Neutrophil (primary cell): ENCODE data around the gene MAGT1.
"Not testable (repeated sequence)": the region's sequence is repeated elsewhere in the genome, so short reads cannot be mapped to it uniquely, and the experiment has no call there.

Source experiments
- H3K27ac ChIP-seq: fragments of 200-600 bp; sonication (generic); 2 replicates; pipeline ENCODE4 v1.5.1; 2016; ENCODE audit warnings: mild to moderate bottlenecking, moderate library complexity
- H3K27me3 ChIP-seq: fragments of 200-600 bp; sonication (generic); 2 replicates; pipeline ENCODE4 v1.6.0; 2016; ENCODE audit warnings: mild to moderate bottlenecking
- H3K36me3 ChIP-seq: fragments of 200-600 bp; sonication (generic); 2 replicates; pipeline ENCODE4 v1.5.1; 2017
- H3K4me1 ChIP-seq, 2 experiments: fragments of 200-600 bp in 1 of 2; sonication (generic) in 1 of 2; 1 replicate in 1 of 2; 2 replicates in 1 of 2; pipeline versions ENCODE4 v1.5.1 to v1.6.1; 2013 to 2016; ENCODE audit warnings: low read depth in 1 of 2, low read length in 1 of 2, mild to moderate bottlenecking in 1 of 2, moderate library complexity in 1 of 2; ENCODE audit not compliant: control insufficient read depth in 1 of 2, insufficient read depth in 1 of 2
- H3K4me3 ChIP-seq, 2 experiments: fragments of 200-600 bp in 1 of 2; sonication (generic) in 1 of 2; 1 replicate in 1 of 2; 2 replicates in 1 of 2; pipeline ENCODE4 v1.5.1; 2013 to 2016; ENCODE audit warnings: low read depth in 1 of 2, low read length in 1 of 2, mild to moderate bottlenecking in 1 of 2, moderate library complexity in 1 of 2
- H3K9me3 ChIP-seq: fragments of 200-600 bp; sonication (generic); 2 replicates; pipeline ENCODE4 v1.5.1; 2016
- TF ChIP-seq, protein P1 (sequence below): fragments of 200-600 bp; sonication (generic); IDR thresholded peaks from 2 replicates; pipeline ENCODE4 v1.5.1; 2016; ENCODE audit warnings: antibody characterized with exemption

MAGT1 gene

DNA sequence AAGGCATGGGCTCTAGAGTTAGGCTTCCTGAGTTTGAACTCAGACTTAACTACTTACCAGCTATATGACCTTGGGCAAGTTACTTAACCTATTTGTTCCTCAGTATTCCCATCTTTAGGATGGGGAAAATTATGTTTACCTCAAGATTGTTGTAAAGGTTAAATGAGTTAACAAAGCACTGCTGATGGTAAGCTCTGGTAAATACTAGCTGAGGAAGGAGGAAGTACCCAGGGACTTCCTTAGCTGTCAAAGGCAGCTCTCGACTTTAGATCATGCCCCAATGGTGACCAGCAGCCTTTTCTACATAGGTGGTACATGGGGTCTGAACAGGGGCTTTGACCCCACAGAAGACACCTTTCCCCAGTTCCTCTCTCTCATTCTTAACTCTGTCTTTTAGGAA lies 35.3 kb upstream of the MAGT1 start:
- H3K4me1 ChIP-seq, result peaks cover 9% of the 10 kb centered on the region in 2 experiments
- H3K4me3 ChIP-seq, result no peak overlapping the region
- H3K27me3 ChIP-seq, result no peaks in the 10 kb centered on the region
- H3K27ac ChIP-seq, result peak overlapping the region; percentile 66
- H3K9me3 ChIP-seq, result no peaks in the 10 kb centered on the region
- TF ChIP-seq, protein P1, sequence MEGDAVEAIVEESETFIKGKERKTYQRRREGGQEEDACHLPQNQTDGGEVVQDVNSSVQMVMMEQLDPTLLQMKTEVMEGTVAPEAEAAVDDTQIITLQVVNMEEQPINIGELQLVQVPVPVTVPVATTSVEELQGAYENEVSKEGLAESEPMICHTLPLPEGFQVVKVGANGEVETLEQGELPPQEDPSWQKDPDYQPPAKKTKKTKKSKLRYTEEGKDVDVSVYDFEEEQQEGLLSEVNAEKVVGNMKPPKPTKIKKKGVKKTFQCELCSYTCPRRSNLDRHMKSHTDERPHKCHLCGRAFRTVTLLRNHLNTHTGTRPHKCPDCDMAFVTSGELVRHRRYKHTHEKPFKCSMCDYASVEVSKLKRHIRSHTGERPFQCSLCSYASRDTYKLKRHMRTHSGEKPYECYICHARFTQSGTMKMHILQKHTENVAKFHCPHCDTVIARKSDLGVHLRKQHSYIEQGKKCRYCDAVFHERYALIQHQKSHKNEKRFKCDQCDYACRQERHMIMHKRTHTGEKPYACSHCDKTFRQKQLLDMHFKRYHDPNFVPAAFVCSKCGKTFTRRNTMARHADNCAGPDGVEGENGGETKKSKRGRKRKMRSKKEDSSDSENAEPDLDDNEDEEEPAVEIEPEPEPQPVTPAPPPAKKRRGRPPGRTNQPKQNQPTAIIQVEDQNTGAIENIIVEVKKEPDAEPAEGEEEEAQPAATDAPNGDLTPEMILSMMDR, result no peak
- no peaks in the 10 kb centered on the region for H3K36me3 ChIP-seq

DNA sequence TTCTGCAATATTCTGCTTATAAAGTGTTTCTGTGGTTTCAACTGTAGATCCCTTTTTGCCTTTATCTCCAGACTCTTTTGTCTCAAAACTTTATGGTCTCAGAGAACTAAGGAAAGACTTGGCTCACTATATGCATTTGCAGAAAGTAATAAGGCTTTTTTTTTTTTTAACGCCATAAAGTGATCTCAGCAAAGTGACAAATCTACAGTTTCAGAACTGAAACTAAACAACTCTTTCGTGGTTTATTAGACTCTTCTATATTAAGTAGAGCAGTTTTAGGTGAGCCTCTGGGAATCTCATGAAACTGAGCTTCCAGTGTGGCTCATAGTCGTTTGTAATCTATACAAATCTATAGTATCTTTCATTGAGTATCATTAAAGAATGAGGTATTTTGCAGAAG lies 30.5 kb upstream of the MAGT1 start:
- Histone ChIP-seq H3K4me1 (peaks cover 12 to 14% of the 10 kb centered on the region in 2 experiments), H3K4me3 (no peak overlapping the region), H3K27me3 (no peaks in the 10 kb centered on the region), H3K9me3 (no peaks in the 10 kb centered on the region), H3K27ac (peak overlapping the region; percentile 33), H3K36me3 (no peaks in the 10 kb centered on the region)
- TF ChIP-seq, protein P1, result no peak

DNA sequence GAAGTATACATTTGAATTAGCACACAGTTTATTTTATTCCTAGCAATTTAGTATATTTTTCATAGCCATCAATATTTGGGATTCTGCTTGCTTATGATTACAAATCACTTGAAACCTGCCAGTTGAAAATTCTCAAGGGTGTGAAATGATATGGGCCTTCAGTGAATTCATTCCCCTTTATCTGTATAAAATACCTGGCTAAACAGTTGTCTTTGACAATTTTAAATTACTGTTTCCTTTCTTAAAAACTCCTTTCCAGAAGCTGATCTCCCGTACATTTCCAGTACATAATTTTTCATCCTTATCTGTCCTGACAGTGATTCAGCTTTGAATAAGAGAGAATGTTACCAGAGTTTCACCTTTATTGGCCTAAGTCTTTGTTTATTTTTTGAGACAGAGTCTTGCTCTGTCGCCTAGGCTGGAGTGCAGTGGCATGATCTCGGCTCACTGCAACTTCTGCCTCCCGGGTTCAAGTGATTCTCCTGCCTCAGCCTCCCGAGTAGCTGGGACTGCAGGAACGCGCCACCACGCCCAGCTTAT lies 29.2 kb upstream of the MAGT1 start:
- Histone ChIP-seq H3K4me3 (no peak overlapping the region), H3K9me3 (no peaks in the 10 kb centered on the region), H3K4me1 (peaks cover 8 to 14% of the 10 kb centered on the region in 2 experiments), H3K27me3 (no peaks in the 10 kb centered on the region), H3K36me3 (no peaks in the 10 kb centered on the region), H3K27ac (no peak overlapping the region)
- TF ChIP-seq, protein P1, result no peak

DNA sequence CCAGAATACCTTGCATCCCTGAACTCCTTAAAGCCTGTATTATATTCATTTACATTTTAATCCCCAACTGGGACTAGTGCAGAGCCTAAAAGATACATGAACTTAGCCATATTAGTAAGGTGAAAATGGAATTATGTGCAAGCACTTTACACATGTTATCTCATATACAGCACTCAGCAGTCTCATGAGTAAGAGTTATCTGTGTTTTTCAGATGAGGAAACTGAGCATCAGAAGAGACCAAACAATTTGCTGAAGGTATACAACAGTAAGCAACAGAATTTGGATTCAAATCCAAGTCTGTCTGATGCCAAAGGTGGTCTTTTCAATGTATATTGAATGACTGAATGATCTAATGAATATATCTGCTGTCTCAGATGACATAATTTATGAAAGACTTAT lies 27.6 kb upstream of the MAGT1 start:
- H3K27me3 ChIP-seq, result no peaks in the 10 kb centered on the region
- TF ChIP-seq, protein P1, result no peak
- H3K9me3 ChIP-seq, result no peaks in the 10 kb centered on the region
- H3K4me3 ChIP-seq, result no peak overlapping the region
- H3K4me1 ChIP-seq, result peaks cover 21 to 30% of the 10 kb centered on the region in 2 experiments
- no peak overlapping the region for H3K27ac ChIP-seq
- H3K36me3 ChIP-seq, result no peaks in the 10 kb centered on the region

DNA sequence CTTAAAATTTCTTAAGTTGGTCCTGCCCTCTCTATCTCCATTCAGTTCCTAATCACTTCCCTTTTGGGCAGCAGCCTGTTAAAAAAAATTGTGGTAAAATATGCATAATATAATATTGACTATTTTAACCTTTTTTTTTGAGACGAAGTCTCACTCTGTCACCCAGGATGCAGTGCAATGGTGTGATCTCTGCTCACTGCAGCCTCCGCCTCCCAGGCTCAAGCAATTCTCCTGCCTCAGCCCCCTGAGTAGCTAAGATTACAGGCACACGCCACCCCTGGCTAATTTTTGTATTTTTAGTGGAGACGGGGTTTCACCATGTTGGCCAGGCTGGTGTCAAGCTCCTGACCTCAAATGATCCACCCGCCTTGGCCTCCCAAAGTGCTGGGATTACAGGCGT lies 24.1 kb upstream of the MAGT1 start:
- H3K36me3 ChIP-seq, H3K27me3 ChIP-seq, H3K4me3 ChIP-seq, H3K9me3 ChIP-seq: not testable (repeated sequence)
- Histone ChIP-seq H3K4me1 (peaks cover 21 to 28% of the 10 kb centered on the region in 2 experiments), H3K27ac (peak overlapping the region; percentile 55)

DNA sequence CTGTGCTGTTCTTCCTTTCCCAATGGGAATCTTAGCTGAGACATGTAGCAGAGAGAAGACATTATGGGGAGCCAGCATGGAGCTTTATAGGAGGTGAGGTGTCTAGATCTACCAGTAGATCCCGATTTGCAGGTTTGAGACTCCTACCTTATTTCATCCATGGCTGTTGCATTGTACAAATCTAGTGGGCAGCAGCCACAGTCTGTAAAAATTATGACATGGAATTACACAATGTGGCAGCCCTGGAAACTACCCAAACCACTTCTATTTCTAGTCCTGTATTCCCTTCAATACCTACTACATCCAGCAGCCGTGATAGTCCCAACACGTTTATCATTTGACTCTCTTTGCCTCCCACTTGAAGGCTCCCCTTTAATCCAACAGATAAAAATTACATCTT lies 23.3 kb upstream of the MAGT1 start:
- TF ChIP-seq, protein P1, result no peak
- Histone ChIP-seq H3K36me3 (no peaks in the 10 kb centered on the region), H3K9me3 (no peaks in the 10 kb centered on the region), H3K4me3 (no peak overlapping the region), H3K27ac (peak overlapping the region; percentile 55), H3K27me3 (no peaks in the 10 kb centered on the region), H3K4me1 (peaks cover 21 to 28% of the 10 kb centered on the region in 2 experiments)
